Measurements from ENCODE around the gene HSBP1L1.

HSBP1L1 gene

GRCh38 chr18:79961527-79962291 lies 2.7 kb upstream of the HSBP1L1 start:
- DNase-seq (ENCODE audit: low spot score), result peak; percentile 55

- DNase-seq (ENCODE audit: low spot score), result no peak
Observed at GRCh38 chr18:79962311-79962710, 2.1 kb upstream of the HSBP1L1 start.

DNA sequence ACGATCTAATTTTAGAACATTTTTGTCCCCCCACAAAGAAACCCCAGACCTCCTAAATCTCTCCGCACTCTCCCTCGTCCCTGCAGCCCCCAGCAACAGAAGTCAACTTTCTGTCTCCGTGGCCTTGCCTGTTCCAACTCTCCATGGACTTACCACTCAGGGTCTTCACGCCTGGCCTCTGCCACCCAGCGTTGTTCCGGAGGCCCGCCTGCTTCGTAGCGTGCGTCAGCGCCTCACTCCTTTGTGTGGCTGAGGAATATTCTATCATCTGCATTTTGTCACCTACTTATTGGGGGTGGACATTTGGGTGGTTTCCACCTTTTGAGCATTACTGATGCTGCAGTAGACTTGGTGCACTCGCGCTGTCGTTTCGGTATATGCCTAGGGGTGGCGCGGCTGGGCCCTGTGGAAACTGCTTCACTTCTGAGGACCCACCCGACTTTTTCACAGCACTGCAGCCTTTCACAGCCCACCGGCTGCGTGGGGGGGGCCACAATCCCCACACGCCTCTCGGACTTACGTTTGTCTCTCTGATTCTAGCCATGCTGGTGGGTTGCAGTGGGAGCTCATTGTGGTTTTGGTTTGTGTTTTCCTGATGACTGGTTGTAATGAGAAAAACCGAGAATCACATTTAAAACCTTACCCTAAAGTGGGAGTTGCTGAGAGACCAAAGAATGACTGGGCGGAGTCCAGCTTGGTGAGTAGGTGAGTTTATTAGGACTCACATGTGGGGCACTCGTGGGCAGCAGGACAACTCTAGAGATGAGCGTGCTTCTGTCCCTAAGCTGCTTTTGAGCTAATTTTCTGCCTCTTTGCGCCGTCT lies 1.4 kb upstream of the HSBP1L1 start:
- DNase-seq (ENCODE audit: low spot score), result no peak

- DNase-seq (ENCODE audit: low spot score), result no peak
Observed at GRCh38 chr18:79963658-79964329, 649 bp upstream of the HSBP1L1 start.

DNA sequence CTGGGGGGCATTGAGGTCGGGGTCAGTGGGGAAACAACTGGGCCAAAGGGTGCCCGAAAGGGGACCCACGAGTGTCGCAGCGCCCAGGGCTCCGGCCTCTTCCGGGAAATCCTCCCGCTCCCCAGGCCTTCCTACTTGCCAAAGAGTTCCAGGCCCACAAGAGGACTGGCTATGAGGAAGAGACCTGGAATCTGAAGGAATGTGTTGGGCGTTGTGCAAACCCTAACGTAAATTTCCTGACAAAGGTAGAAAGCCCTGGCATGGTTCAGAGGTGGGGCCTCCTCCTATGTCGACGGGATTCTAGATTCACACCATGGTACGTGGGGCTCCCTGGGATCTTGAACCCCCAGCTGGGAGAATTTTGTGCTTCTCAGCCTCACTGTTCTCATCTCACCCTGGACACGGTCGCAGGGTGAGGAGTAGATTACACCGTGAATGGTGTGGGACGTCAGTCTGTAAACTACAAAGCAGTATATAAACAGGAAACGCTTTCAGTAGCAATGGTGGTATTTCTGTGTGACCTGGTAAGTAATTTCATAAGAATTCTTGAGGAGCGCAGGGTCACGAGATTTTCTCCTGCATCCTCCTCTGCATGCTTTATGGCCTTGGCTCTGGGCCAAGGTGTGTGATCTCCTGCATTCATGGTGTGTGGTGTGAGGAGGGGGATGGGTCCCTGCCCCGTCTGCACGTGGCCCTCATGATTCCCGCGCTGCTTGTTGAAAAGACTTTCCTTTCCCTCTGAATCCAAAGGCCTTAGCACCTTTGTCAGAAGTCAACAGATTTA lies 868 bp downstream of the HSBP1L1 start:
- peak; percentile 36 for DNase-seq (ENCODE audit: low spot score)

DNA sequence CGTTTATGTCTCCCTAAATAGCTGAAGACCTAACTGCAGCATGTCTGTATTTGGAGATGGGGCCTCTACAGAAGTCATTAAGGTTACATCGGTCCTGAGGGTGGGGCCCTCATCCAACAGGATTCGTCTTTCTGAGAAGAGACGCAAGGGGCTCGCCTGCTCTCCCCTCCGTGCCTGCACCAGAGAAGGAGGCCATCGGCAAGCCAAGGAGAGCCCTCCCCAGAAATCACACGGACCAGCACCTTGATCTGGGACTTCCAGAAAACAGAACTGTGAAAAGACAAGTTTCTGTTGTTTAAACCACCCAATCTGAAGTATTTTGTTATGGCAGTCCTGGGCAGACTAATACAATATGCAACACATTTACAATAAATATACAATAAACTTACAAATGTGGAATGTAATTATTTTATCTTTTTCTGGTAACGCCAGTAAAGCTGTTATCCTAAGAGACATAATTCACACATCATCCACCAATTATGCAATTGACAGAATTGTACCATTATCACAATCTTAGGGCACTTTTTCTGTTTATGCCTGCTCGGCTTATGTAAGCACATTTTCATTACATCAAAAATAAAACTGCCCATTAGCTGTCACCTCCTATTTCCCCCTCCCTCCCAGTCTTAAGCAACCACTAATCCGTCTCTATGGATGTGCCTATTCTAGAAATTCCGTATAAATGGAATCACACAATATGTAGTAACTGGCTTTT lies 6.1 kb downstream of the HSBP1L1 start:
- DNase-seq (ENCODE audit: low spot score), result no peak

GRCh38 chr18:79971211-79971952 lies 6.9 kb downstream of the HSBP1L1 start:
- no peak for DNase-seq (ENCODE audit: low spot score)

DNA sequence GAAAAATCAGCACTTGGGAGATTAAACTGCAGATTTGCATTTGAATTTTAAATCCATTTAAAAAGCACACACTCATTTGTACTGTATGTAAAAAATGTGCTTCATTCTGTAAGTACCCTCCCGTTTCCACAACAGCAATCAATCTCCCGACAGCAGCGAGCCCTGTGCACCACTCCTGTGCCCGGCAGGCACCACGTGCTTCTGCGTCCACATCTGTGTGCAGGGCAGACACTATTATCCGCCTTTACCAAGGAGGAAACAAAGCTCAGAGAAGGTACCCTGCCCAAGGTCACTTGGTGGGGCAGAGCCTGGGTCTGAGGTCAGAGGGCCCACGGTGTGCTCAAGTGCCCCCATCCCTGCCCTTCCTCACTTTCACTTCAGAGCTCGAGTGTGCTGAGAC lies 7.5 kb downstream of the HSBP1L1 start:
- no peak for DNase-seq (ENCODE audit: low spot score)

DNA sequence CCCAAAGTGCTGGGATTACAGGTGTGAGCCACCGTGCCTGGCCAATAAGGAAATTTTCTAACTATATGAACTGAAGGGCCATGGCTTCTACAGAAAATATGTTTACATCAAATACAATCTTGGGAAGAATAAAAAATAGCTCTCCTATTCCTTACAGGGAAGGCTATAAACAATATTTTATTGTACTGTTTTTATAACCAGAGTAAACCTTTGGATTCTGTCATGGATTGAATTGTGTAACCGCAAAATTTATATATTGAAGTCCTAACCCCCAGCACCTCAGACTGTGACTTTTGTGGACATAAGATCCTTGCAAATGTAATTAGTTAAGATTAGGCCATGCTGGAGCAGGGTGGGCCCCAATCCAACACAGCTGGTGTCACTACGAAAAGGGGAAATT lies 8.3 kb downstream of the HSBP1L1 start:
- no peak for DNase-seq (ENCODE audit: low spot score)

DNA sequence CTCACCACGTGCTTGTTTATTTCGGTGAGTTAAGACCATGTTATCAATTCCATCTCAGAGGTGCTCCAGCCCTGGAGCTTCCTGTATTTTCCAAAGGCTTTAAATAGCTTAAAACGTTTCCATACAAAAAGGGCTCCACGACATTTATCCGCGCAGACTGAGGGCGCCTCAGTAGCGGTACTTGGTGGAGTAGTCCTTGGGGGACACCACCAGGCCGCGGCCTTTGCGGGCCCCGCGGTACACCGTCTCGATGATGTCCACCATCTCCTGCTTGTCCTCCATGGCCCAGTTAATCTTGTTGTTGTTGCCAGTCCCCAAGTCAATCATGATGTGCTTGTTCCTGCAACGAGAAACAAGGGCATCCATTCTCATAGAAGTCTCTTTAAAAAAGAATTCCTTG lies 9.1 kb downstream of the HSBP1L1 start:
- no peak for DNase-seq (ENCODE audit: low spot score)

DNA sequence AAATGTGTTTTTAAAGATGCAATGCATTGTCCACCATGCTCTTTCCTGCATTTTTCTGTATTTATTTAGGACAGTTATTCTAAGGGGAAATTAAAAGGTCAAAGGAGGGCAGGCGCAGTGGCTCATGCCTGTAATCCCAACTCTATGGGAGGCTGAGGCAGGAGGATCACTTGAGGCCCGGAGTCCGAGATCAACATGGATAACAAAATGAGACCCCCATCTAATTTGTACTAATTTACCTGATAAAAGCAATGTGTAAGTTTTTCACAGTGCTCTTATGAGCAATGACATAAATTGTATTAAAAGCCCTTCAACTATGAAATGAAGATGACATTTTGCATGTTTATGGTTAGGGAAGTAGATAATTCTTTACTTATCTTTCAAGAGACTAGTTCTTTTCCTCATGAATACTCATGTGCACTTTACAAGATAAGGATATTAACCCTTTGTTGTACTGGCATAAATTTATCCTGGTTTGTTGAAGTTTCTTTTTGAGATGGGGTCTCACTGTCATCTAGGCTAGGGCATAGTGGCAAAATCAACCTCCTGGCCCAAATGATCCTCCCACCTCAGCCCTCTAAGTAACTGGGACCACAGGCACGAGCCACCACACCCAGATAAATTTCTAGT lies 9.7 kb downstream of the HSBP1L1 start:
- no peak for DNase-seq (ENCODE audit: low spot score)

DNA sequence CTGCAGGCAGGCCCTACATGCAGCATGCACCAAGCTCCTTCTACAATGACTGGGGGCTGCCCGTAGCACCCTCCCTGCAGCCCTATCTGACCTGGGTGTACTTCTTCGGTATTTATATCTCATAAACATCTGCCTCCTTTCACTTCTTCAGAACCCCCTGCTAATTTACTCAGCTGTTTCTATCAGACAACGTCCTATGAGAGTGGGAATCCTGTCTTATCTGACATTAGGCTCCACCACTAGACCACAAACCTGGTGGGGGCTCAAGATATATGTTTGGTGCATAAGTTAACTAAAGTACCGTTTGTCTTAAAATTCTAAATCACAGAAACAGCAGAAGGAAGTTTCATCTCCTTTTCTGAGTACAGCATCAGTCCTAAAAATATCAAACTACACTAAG lies 10.6 kb downstream of the HSBP1L1 start:
- no peak for DNase-seq (ENCODE audit: low spot score)

DNA sequence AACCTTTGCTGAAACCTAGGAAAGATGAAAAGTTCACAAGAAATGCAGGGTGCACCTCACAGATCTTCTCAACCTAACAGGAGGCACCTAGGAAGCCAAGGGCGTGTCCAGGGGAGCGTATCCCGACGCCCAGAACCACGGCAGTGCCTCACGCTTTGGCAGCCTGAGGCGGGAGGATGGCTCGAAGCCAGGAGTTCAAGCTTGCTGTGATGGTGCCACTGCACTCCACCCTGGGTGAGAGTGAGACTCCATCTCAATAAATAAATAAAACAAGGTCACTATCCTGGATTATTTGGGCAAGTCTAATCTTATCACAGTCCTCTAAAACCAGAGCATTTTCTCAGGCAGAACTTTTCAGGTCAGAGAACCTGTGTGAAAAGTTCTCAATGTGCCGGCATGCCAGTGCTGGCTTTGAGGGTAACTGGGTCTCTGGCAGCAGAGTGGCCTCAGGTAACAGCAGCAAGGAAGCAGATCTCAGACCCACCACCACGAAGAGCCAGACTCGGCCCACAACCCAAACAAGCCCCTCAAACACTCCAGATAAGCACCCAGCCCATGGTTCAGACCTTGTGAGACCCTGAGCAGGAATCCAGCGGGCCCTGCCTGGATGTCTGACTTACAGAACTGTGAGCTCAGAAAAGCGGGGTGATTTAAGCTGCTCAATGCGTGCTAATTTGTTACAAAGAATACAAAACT lies 11.7 kb downstream of the HSBP1L1 start:
- DNase-seq (ENCODE audit: low spot score), result peak; percentile 72

GRCh38 chr18:79979843-79980242 lies 15.4 kb downstream of the HSBP1L1 start:
- no peak for DNase-seq (ENCODE audit: low spot score)

GRCh38 chr18:79980585-79980984 lies 16.1 kb downstream of the HSBP1L1 start:
- no peak for DNase-seq (ENCODE audit: low spot score)

DNA sequence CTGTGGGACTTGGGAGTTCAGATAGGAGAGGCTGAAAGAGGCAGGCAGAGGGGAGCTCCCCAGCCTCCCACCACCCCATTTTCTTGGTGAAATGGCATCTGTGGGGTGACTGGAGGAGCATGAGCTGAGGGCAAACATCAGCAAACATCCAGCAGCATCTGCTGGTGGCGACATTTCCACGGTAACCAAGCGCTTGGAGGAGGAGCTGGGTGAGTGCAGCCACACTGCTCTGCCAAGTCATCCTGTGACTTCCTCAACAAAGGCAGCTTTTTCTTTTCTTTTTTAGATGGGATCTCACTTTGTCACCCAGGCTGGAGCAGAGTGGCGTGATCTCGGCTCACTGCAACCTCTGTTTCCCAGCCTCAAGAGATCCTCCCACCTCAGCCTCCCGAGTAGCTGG lies 18.3 kb downstream of the HSBP1L1 start:
- DNase-seq (ENCODE audit: low spot score), result no peak

- no peak for DNase-seq (ENCODE audit: low spot score)
Observed at GRCh38 chr18:79983253-79983652, 18.8 kb downstream of the HSBP1L1 start.

GRCh38 chr18:79983793-79984192 lies 19.4 kb downstream of the HSBP1L1 start:
- no peak for DNase-seq (ENCODE audit: low spot score)

DNA sequence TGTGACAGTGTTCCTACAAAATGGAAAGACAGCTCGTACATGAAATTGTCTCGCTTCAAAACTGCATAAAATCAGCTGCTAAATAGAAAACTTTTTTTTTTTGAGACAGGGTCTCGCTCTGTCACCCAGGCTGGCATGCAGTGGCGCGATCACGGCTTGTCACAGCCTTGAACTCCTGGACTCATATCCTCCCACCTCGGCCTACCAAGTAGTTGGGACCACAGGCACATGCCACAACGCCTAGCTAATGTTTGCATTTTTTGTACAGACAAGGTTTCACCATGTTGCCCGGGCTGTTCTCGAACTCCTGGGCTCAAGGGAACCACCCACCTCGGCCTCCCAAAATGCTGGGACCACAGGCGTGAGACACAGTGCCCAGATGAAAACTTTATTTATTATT lies 20.7 kb downstream of the HSBP1L1 start:
- DNase-seq (ENCODE audit: low spot score), result no peak

GRCh38 chr18:79986726-79987125 lies 22.3 kb downstream of the HSBP1L1 start:
- DNase-seq (ENCODE audit: low spot score), result no peak
